SH-SY5Y (cell line): ENCODE results near the gene ZNF804B.

Experiments used
- GATA2 ChIP-seq: IDR thresholded peaks from 2 replicates; pipeline ENCODE4 v1.6.1; 2011; ENCODE audit warnings: mild to moderate bottlenecking, low read depth, low read length
- GATA3 ChIP-seq: IDR thresholded peaks from 2 replicates; pipeline ENCODE4 v1.6.1; 2011; ENCODE audit warnings: low read depth, mild to moderate bottlenecking, low read length, moderate library complexity

The ZNF804B gene

DNA sequence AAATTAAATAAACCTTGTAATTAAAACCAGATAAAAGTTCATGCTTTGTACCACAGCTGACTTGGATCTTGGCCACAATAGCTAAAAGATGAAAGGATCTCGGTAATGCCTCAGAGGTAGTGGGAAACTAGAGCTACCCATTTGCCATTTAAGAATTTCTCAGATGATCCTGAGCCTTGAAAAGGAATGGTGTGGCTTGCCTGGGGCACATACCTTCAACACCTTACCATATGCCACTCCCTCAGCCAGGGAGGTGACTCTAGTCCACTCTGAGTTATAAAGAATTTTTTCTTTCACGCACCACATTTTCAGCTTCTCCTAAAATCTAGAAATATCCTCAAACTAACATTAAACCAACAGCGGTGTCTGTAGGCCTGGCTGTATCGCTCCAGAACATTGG lies 552.4 kb downstream of the ZNF804B start:
- TF ChIP-seq GATA3, result no peak
- TF ChIP-seq GATA2, result no peak

- TF ChIP-seq GATA2 (no peak), GATA3 (no peak)
Observed at GRCh38 chr7:89312551-89312950, 553.1 kb downstream of the ZNF804B start.

DNA sequence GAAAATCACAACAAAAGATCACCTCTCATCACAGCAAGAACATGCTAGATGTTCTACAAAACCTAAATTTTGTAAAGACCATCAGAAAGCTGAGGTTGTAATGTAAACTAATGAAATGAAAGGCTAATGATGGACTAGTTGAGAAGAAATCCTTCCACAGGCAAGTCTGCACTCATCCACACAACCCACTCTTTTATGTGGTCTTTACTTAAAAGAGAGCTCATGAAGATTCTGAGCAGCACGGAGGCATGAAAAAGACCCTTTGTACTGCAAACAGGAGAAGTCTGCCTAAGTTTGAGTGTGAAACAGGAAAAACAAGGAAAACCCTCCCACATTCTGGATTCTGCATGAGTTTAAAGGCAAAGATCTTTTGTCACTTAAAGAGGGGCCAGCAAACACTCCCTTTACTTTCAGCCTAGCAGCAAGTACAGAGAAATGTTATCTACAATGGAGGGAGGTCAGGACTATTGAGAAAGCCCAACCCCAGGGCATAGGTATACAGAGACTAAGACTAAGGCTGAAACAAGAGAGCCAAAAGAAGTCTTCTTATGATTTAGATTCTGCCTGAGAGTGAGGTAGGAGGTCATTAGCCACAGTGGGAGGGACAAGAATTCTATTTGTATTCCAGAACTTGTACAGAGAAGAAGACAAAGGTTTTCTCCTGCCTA lies 557.2 kb downstream of the ZNF804B start:
- no peak for TF ChIP-seq GATA2

GRCh38 chr7:89332026-89332425 lies 572.5 kb downstream of the ZNF804B start:
- no peak for TF ChIP-seq GATA2
- no peak for TF ChIP-seq GATA3

DNA sequence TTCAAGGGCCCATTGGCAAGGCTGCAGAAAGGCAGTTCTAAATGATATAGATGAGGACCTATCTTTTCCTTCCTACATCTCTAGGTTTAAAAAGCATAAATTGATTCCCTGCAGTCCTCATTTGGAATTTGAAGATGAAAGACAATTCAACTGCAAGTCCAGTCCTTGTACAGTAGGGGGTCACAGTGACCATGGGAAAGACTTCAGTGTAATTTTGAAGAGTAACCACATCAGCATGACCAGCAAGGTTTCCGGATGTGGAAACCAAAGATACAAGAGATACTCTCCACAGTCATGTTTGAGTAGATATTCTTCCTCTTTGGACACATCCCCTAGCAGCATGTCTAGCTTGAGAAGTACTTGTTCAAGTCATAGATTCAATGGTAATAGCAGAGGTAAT lies 575.3 kb downstream of the ZNF804B start:
- TF ChIP-seq GATA2, result no peak

- no peak for TF ChIP-seq GATA3
- TF ChIP-seq GATA2, result no peak
Observed at GRCh38 chr7:89335490-89335889, 576.0 kb downstream of the ZNF804B start.

DNA sequence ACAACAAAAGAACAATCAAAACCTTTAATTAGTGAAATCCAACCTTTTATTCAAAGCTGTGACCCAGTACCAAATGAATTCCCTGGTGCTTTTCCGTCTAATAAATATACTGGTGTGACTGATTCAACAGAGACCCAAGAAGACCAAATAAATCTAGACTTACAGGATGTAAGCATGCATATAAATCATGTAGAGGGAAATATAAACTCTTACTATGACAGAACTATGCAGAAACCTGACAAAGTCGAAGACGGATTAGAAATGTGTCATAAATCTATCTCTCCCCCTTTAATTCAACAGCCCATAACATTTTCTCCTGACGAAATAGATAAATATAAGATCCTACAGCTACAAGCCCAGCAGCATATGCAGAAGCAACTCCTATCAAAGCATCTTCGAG lies 576.6 kb downstream of the ZNF804B start:
- TF ChIP-seq GATA3 (no peak), GATA2 (no peak)

DNA sequence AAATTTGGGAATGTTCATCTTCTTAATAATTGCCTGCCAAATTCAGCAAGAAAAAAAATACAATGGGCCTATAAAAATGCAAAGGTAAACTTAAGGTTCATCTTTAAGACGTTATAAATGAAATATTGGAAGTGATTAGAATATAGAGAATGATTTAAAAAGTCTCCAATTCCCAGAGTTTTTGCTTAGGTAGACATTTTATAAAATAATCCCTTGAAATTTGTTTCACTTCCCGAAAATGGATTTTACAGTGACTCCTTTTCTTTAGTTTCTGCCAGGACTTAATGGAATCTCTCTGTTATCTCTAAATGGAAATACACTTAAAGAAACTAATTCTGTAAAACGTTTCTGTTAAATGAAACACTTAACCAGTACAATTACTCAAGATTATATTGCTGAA lies 580.2 kb downstream of the ZNF804B start:
- TF ChIP-seq GATA2 (no peak), GATA3 (no peak)

- TF ChIP-seq GATA3 (no peak), GATA2 (no peak)
Observed at GRCh38 chr7:89357121-89357520, 597.6 kb downstream of the ZNF804B start.

DNA sequence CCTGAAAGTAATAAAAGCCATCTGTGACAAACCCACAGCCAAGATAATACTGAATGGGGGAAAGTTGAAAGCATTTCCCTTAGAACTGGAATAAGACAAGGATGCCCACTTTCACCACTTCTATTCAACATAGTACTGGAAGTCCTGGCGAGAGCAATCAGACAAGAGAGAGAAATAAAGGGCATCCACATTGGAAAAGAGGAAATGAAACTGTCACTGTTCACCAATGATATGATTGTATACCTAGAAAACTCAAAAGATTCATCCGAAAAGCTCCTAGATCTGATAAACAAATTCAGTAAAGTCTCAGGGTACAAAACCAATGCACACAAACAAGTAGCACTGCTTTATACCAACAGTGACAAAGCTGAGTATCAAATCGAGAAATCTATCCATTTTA lies 617.7 kb downstream of the ZNF804B start:
- TF ChIP-seq GATA3, result no peak
- TF ChIP-seq GATA2, result no peak

GRCh38 chr7:89385411-89385810 lies 625.9 kb downstream of the ZNF804B start:
- TF ChIP-seq GATA3 (no peak), GATA2 (no peak)
